Activated CD4-positive, CD25-positive, alpha-beta regulatory T cell treated with anti-CD3 and anti-CD28 coated beads, Interleukin-2, amount 50 U/mL, for 16 hours (primary cell): ENCODE data around the gene THG1L.
"Not testable (repeated sequence)": the region's sequence is repeated elsewhere in the genome, so short reads cannot be mapped to it uniquely, and the experiment has no call there.

ENCODE experiments used
- DNase-seq: peaks from one replicate; pipeline ENCODE4 v3.0.0-alpha.2; 2020; ENCODE audit warnings: low read depth, low spot score

THG1L gene

DNA sequence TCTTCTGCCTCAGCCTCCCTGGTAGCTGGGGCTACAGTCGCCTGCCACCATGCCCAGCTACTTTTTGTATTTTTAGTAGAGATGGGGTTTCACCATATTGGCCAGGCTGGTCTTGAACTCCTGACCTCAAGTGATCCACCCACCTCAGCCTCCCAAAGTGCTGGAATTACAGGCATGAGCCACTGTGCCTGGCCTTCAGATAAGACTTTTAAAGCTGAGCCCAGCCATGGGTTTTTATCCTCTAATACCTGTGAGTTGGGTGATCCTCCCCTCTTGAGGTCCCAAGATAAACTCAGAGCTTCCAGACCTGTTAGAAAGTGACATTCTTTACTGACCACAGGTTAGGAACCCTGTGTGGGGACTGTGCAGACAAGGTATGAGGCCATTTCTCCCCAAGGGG lies 3.4 kb upstream of the THG1L start:
- DNase-seq: not testable (repeated sequence)

DNA sequence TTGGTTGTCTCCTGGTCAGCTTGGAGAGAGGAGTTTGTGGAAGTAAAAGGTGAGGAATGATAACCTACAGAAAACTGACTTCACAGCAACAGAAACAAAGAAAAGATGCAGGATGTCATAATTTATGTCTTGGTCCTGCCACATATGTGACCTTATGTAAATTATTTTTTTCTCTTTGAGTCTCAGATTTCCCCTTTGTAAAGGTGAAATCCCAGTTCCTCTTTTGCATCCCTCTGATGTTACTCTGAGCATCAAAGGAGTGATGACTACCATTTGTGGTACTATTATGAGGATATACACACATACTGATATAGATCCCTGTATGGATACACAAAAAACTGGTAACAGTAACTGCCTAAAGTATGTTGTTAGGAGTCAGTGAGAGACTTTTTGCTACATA lies 1.4 kb upstream of the THG1L start:
- DNase-seq: no peak

DNA sequence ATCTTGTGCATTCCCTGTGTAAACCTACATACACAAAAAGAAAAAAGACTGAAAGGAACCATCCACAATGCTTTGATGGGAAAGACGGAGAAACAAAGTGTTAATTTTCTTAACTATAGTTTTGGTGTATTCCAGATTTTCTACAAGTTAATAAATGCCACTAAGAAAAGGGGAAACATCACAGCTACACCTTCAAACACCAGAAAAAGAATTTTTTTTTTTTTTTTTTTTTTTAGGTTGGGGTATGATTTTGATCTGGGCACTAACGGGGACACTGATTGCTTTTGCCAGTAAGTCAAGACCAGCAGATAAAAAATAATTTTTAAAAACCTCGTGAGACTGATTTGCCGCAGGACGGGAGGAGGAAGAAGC lies 334 bp upstream of the THG1L start:
- DNase-seq: no peak

DNA sequence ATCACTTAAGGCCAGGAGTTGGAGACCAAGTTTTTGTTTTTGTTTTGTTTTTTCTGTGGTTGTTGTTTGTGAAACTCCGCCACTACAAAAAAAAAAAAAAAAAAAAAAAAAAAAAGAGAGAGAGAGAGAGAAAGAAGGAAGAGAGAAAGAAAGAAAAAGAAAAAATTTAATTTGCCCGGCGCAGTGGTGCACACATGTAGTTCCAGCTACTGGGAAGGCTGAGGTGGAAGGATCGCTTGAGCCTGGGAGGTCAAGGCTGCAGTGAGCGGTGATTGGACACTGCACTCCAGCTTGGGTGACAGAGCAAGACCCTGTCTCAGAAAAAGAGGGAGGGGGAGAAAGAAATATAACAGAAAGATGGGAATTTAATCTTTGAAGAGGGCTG lies 902 bp downstream of the THG1L start:
- DNase-seq: no peak

DNA sequence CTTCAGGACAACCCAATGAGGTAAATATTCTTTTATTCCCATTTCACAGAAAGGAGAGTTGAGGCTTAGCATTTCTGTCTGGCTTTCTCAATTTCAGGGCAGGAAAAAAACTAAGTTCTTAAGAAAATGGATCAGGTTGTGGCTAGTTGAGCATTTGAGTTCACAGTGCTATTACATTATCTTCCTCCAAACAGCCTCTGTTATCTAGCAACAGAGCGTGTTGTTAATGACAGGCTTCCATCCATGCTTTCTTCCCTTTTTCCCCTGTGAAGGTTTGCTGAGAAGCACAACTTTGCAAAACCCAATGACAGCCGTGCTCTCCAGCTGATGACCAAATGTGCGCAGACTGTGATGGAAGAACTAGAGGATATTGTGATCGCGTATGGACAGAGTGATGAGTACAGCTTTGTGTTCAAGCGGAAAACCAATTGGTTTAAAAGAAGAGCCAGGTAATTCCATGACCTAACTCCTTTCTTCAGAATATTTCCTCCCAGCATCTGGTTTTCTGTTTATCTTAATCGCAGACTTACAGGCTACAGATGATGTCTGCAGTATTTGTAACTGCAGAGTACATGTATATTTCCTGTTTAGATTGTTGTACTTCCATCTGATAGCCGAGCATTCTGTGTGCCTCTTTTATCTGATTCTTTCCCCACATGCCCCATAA lies 1.5 kb downstream of the THG1L start:
- DNase-seq: no peak

DNA sequence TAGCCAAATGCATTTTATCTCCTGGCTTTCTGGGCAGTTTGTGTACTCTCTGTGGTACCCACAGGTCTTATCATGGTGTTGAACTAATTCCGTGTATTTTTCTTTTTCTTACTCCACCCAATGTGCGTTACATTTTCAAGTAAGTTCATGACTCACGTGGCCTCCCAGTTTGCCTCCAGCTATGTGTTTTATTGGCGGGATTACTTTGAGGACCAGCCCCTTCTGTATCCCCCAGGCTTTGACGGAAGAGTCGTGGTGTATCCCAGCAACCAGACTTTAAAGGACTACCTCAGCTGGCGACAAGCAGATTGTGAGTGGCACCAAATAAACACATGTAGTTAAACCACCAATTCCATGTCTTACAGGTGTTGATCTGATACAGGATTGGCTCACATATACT lies 3.2 kb downstream of the THG1L start:
- DNase-seq: no peak

DNA sequence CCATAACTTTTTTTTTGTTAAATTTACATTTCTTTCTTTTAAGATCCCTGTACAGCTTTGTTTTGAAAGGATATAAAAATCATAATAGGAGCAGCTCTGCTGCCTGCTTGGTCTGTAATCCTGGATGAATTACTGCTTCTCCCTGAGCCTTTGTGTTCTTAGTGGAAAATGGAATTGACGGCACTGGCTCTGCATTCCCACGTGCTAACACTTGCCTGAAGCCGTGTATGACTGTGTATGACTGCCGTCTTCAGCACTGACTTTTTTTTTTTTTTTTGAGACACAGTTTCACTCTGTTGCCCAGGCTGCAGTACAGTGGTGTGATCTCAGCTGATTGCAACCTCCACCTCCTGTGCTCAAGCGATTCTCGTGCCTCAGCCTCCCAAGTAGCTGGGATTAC lies 4.8 kb downstream of the THG1L start:
- no peak for DNase-seq

GRCh38 chr5:157739388-157740228 lies 8.4 kb downstream of the THG1L start:
- DNase-seq: no peak

DNA sequence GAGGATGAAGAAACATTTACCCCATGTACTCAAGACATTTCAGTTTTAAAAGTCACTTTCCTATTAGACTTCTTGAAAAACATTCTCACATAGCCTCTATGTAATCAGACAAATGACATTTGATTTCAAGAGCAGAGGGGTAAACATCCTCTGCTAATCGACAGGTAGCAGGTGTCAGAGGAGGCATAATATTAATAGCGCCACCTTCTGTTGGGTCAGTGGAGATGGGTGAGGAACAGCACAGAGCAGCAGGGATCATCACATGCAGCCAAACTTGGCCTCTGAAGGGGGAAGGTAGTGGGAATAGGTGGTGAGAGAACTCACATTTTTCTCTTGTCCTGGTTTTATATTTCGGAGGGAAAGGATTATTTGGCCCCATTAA lies 9.0 kb downstream of the THG1L start:
- DNase-seq: no peak

DNA sequence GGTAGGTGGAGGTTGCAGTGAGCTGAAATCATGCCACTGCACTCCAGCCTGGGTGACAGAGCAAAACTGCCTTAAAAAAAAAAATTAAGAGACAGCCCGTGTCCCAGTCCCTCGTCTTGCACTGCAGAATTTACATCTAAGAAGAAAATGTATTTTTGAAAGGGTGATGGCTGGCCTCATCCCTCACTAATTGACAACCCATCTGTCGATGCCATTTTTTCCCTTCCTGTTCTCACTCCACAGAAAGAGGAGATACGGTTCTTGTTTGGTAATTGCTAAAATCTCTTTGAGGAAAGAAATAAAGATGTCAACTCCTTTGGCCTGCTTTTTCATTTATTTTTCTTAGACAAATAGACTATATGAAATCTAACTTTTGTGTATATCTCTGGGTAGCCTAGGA lies 9.9 kb downstream of the THG1L start:
- DNase-seq: no peak

DNA sequence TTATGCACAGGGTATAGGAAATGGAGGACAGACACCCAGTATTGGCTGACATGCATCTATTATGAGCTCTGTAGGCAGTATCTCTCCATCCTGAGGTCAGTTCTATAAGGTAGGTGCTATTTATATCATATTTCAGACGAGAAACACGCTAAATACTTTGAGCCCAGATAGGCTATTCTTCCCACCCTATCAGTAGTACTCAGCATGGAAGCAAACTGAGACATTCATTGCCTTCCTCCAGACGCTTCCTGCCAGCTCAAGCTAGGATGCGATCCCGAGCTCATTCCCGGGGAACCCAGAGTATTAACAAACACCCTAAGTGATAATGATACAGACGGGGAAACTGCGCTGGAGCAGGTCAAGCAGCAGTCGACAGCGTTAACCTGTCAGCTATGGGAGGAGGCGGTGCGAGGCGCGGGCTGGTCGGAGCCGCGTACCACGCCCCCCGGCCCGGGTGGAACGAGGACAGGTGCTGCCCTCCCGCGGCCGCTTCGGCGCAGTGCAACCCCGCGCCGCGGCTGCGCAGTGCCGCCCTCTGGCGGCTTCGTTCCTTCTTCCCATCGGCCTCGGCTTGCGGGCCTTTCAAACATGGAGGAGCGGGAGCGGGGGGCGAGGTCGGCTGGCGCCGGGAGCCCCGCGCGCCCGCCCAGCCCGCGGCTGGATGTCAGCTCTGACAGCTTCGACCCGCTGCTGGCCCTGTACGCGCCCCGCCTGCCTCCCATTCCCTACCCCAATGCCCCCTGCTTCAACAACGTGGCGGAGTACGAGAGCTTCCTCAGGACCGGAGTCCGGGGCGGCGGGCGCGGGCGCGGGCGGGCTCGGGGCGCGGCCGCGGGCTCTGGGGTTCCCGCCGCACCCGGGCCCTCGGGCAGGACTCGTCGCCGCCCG lies 12.2 kb downstream of the THG1L start, which contains the start of gene LSM11:
Gene LSM11 (plus strand): TSS at position 550 of the 888 bp plus-strand sequence. CDS start 39 bp downstream, at position 589.
- DNase-seq: peak; percentile 78

GRCh38 chr5:157744051-157745011 lies 13.1 kb downstream of the THG1L start:
- no peak for DNase-seq

DNA sequence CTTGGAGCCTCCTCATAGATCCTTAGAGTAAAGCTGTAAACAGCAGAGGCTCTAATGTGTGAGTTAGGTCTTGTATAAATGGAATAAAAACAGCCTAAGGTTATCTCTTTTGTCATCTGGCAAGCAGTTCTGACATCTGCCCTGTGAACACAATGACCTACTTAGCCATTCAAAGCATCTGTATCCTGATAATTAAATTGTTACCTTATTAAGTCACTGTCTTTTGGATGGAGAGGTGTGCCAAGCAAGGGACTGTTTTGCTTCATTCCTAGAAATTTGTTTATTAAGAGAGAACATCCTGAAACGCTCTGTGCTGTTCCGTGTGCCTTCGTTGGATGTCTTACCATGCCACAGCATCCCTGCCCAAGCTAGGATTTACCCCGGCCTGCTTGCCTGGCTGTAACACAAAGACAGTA lies 13.8 kb downstream of the THG1L start:
- no peak for DNase-seq

DNA sequence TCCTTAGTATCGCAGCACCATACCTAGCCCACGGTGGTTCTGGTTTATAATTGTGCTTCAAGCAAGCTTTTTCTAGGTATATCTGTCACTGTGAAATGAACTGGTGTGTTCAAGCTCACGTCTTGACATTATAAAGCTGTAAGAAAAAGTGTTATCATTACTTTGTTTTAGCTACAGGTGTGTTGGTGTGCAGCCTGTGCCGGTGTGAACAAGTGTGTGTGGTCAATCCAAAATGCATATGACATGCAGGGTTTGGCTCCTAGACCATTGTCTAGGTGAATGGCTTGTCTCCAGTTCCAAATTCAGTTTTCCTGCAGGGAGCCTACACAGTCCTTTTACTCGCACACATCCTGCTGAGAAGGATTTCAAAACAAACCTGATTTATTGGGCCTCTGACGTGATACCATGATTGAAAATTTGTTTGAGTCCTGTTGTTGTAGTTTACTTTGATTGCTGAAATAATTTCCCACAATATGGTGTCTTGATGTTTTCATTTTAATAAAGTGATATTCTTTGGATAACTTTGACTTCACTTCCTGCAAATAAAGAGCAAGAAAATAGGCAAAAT lies 16.0 kb downstream of the THG1L start:
- DNase-seq: no peak

GRCh38 chr5:157747766-157748700 lies 16.8 kb downstream of the THG1L start:
- DNase-seq: no peak

DNA sequence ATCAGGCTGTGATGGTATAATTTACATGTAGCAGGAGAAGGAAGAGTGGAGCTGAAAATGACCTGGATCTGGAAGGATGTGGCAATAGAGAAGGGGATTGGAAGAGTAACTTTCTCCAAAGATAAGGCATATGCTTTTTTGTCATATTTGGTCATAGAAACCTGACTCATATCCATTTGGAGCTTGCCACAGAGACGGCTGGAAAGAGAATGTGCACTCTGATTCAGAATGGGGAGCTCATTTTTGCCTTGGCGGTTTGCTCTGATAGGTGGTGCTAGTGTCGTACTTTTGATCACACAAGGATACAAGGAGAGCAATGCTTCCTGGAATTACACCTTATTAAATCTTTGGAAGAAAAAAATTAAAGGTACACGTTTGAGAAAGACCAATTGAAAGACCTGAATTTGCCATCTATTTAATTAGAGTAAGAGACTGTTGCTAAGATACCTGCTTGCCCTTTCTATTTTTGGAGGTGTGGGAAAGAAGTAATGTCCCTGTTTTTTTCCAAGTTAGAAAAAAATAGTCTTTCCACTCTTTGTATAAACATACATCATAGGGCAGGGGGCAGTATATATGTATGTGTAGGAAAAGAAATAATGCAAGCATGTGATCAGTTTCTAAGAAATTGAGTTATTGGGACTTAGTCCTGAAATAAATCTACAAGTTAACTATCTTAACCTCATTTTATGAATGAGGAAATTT lies 17.7 kb downstream of the THG1L start:
- no peak for DNase-seq

DNA sequence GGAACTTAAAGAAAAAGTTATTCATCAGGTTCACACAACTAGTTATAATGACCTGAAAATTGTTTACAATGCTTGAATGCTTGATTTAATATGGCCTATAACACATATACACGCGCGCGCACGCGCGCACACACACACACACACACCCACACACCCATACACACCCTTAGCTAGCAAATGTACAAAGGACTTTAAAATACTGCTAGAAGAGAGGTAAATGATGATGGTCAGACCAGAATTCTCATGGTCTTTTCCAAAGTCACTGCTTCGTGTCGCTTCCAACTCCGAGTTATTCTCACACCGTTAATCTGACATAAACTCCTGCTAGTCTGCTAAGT lies 18.2 kb downstream of the THG1L start:
- no peak for DNase-seq

DNA sequence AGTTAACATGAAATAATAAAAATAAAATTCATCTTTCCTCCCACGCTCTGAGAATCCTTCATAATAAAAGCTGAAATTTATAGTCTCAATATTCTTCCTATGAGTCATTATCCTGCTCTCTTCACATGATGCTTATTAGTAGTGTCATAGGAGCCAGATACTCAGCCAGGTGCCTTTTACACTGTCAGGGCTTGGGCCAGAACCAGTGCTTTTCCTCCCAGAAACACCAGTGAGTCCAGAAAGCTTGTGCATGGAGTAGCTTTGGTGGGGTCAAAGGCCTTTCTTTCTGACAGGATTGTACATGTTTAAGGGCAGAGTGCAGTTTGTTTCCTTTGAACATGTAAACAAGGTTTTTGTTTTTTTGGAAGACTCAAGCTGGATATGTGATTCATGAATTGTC lies 19.1 kb downstream of the THG1L start:
- DNase-seq: no peak

DNA sequence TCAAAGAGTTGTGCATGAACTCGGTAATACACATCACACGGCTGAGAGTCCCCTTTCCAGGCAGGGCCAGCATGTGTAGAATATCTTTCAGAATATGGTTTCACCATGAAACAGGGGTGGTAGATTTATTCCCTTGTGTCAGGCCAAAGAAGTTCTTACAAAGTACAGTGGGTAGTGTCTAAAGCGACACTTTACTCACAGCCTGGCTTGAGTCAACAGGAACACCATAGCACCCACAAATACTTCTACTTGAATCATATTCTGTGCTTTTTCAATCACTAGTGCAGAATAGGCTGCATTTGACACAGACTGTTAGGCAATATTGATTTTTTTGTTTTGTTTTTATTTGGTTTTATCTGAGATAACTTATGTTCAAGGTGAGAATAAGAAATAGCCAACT lies 24.9 kb downstream of the THG1L start:
- no peak for DNase-seq
